ENCODE results near the gene HDAC4.
A peak's percentile ranks its signal among the peaks of the same experiment; 100 is the strongest.

The HDAC4 gene

GRCh38 chr2:239275847-239276831 is 124.7 kb downstream of the HDAC4 start:
- DNase-seq: peak; percentile 64

GRCh38 chr2:239275044-239275685 is 125.7 kb downstream of the HDAC4 start:
- peak; percentile 99 for DNase-seq

- DNase-seq: peak; percentile 76
These were observed 126.3 kb downstream of the HDAC4 start for GRCh38 chr2:239274391-239275043.

DNA sequence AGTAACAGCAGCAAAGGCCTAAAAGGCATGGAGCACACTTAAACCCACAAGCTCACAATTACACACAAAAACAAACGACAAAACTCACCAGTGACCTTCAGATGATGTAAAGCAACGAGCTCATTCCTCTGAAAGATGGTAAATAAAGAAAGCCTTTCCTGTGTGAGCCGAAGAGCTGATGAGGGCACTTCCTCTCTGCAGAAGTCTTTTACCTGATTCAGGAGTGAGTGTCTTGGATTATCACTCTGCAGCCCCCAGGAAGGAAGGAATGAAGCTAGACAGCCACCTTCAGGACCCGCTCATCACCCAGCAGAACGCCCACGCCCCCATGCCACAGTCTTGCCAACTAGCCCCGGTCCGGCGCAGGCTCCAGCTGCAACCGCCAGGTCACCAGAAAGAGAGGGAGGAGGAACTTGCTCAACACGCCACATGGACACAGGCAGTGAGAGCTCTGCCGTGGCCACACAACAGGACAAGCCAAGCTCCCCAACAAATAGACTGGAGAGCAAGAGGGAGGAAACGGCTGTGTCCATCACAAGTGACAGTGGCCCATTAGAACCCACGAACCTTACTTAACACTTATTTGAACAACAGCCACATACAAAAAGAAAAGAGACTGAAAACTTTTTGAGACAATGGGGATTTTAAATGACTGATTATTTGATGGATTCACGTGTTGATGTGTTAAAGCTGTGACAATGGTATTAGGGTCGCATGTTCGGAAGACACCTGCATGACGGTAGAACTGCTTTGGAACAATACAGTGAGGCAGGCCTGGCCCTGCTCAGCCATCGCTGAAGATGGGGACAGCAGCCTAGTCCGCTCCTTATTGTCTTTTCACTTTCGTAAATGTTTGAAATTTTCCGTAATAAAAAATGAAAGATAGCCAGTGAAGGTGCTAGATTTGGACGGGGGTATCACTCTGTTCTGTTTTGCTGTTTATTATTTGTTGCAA is 127.3 kb downstream of the HDAC4 start:
- no peak for DNase-seq

- DNase-seq: no peak
These were observed 128.2 kb downstream of the HDAC4 start for GRCh38 chr2:239272626-239273025.

DNA sequence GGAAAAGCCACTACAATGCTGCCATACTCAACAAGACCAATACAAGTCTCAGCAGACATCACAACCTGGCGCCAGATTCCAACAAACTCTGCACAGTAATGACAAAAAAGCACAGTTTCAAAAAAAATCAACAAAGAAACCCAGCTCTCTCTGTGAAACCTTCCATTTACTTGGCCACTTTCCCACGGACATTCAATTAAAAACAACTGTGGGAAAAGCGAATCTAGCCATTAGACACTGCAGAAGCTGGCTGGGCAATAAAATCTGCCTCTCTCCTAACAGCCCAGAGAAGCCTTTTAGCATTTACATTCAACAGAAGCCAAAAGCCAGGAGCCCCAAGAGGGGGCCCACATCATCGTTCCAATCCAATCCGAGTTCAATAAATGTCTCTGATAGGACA is 128.9 kb downstream of the HDAC4 start:
- DNase-seq: peak; percentile 57

DNA sequence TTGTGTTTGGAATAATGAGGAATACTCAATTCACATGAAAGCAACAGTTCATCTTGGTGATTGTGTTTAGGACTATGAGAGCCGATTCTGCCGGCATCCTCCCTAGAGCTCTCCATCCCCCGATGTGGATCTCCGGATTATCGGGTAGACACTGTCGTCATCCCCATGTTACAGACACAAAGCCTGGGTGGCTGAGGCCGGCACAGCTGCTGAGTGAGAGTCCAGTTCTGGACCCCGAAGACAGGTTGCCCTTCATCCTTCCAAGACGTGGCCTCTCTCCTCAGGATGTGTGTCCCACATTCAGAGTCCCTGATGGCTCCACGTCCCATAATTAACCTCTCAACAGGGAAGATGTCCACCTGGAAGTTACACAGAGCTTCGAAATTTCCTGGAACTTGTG is 129.3 kb downstream of the HDAC4 start:
- DNase-seq: no peak

DNA sequence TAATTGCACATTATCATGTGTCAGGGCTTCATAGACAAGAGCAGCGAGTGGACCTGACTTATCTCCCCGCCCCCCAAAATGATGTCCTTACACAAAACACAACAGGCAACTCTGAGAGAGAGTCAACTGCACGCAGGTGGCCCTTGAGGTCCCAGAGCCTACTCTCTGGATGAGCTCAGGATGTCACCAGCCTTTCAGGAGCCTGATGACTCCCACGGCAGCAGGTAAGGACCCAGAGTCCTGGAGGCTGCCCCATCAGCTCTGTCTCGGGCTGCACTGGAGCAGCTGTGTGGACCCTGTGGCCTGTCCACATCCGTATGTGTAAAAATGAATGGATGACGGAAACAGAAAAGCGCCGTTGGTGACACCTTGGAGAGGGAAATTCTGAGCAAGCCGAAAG is 130.9 kb downstream of the HDAC4 start:
- no peak for DNase-seq

- no peak for DNase-seq
These were observed 131.5 kb downstream of the HDAC4 start for GRCh38 chr2:239269173-239269885.

- DNase-seq: no peak
These were observed 132.3 kb downstream of the HDAC4 start for GRCh38 chr2:239268549-239268948.

DNA sequence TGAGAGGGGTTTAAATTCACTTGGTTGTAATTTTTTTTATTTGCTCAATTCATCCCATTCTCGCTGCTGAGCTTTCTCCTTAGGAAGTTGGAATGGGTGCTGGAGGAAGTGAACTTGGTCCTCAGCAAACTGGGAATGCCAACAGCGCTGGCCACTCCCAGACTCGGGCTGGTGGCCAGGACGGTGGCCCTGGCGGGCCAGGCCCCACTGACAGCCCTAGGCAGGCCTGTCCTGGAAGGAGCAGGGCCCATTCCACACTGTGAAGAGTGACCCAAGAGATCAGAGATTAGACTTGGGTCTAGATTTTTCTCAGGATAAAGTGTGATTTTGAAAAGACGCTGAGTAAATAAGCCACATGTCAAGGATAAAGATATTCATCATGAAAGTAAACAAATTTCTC is 132.7 kb downstream of the HDAC4 start:
- DNase-seq: no peak

GRCh38 chr2:239267288-239267951 is 133.4 kb downstream of the HDAC4 start:
- DNase-seq: peak; percentile 87

DNA sequence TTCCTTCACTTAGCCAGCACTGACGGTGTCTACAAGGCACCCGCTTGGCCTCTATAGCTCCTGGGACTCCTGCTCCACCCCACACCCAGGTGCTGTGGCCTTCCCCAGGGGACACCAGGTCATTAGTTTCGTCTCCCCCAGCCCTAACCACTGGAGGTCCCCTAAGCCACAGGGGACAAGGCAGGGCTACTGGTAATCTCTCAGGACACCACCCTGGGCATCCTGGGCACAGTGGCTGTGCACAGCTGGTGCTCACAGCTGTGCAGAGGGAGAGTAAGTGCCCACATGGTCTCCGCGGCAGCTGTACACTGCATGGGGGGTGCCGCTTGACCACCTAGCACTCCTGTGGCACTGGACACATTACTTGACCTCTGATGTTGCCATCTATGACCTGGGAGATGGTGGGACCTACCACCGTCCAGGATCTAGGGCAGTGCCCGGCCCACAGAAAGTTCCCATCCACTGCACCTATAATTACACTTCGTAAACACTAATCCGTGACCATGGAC is 134.0 kb downstream of the HDAC4 start:
- no peak for DNase-seq

- DNase-seq: no peak
These were observed 134.4 kb downstream of the HDAC4 start for GRCh38 chr2:239266434-239266766.

DNA sequence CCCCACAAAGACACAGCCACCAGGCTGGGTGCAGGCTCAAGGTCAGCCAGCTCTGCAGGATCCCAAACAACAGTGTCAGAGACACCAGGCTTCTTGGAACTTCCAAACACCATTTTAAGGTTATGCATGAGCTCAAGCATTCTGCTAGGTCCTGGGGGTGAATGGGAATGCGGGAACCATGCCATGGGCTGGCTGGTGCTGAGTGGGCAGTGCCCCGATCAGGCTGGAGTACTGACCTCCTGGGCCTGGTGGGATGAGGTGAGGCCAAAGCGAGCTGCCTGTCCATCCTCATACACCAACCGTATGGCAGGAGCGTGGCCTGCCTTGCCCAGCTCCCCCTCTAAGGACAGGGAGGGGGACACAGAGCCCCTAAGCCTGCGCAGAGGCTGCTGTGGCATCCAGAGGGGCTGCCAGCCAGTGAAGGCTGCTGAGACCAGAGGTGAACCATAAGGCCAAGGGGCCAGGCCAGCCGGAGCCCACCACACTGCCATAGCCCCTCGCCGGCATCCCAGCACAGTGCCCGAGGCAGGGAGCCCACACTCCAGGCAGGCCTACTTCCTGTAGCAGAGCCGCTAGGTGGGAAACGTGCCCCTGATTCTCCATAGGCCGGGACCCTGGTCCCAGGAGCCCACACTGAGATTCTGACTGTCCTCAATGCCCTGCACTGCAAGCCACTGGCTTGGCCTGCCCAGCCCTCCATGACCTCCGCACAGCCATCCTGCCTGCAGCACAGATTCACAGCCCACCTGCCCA is 135.0 kb downstream of the HDAC4 start:
- no peak for DNase-seq

DNA sequence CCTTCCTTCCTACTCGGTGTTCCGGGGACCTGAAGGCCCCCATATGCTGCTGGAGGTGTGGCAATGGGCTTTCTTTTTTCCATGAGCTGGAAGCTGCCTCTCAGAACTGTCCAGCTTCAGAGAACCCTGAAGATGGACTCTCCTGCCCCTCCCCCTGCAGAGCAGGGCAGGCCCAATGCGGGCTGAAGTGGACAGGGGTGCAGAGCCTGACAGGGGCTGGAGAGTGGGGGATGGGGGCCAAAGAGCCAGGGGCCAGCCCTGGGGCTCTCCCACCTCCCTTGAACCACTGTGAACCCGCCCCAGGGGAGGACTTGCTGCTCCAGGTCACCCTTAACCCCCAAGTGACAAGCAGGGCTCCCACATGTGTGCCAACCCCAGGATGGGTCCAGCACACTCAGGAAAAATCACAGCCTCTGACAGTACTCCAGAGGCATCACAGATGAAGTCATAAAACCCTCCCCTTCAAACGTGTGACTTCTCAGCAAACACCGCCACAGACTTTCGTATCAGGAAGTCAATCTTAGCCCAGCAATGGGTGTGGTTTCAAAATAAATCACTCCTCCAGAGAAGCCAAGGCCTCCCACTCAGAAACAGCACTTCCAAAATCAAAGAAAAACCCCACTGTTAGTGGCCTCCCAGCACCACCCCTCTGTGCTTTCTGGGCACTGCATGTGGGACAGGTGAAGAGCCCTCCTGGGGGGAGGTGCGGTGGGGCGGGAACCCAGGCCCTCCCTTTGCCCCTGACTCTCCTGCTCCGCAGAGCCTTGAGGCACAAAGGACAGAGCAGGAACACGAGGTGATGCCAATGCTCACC is 135.8 kb downstream of the HDAC4 start:
- peak; percentile 81 for DNase-seq

GRCh38 chr2:239264492-239264837 is 136.4 kb downstream of the HDAC4 start:
- peak; percentile 93 for DNase-seq

DNA sequence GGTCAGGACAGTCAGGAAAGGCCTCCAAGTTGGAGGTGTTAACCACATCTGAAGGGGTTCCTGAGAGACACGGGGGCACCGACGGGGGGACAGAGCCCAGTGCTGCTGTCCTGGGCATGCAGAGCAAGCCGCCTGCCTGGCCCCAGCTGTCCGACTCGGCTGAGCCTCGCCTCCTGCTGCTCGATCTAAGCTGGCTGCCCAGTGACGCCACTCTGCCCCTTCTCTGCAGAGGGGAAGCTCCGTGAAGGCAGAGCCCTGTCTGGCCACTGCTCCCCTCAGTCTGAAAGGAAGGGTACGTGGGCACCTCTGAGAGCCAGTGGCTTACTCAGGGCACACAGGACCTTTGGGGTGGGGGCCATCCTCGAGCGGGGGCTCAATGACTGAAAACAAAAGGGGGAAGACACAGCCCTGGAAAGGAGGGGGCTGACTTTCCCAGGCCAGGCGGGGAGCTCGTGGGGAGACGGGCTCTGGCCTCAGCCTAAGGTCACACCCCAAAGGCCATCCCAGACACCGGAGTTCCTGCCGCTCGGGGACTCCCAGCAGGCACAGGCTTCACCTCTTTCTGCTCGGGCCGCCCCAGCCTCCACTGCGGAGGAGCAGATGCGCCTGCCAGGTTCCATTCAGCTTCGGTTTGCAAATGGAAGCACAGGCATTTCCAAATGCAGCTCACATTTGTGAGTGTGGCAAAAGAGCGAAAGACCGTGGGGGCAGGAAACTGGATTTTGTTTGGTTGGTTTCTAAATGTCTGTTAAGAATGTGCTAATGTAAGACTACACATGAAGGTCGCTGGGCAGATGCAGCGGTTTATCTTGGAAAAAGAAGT is 136.9 kb downstream of the HDAC4 start:
- DNase-seq: no peak

DNA sequence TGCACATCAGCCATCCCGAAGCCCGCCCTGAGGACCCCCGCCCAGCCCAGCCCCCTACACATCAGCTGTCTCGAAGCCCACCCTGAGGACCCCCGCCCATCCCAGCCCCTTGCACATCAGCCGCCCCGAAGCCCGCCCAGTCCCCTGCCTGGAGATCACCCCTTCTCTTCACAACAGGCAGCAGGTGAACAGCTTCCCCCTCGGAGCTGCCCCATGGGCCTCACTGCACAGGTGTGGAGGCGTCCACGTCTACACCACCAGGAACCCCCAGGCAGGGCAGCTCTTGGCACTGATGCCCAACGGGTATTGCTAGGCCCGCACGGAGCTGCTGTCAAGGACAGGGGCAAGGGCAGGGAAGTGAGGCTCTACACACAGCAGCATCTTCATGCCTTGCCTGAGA is 137.6 kb downstream of the HDAC4 start:
- DNase-seq: no peak
